GM19468 (cell line): ENCODE data around the gene GRPR.

Source experiments
- ATAC-seq: cut with Tn5 transposase; IDR thresholded peaks from one replicate; pipeline ENCODE4 v1.9.1; 2021; ENCODE audit warnings: mild to moderate bottlenecking, moderate library complexity, moderate number of reproducible peaks; ENCODE audit not compliant: unreplicated experiment; ENCODE audit errors: extremely low read depth

Gene GRPR

GRCh38 chrX:16123222-16123786, at the start of gene GRPR:
TSS of gene GRPR (plus strand) at chrX:16123565. CDS start at chrX:16123954, 389 bp downstream.
- ATAC-seq: peak; percentile 64

- no peak for ATAC-seq
Observed at GRCh38 chrX:16075087-16075486, 48.3 kb upstream of the GRPR start.

GRCh38 chrX:16076834-16077233, 46.5 kb upstream of the GRPR start:
- no peak for ATAC-seq

GRCh38 chrX:16077811-16078210, 45.6 kb upstream of the GRPR start:
- no peak for ATAC-seq

GRCh38 chrX:16081357-16081756, 42.0 kb upstream of the GRPR start:
- ATAC-seq: no peak

GRCh38 chrX:16082470-16083085, 40.8 kb upstream of the GRPR start:
- ATAC-seq: no peak

- no peak for ATAC-seq
Observed at GRCh38 chrX:16087076-16087475, 36.3 kb upstream of the GRPR start.

GRCh38 chrX:16089086-16089485, 34.3 kb upstream of the GRPR start:
- ATAC-seq: no peak

GRCh38 chrX:16096141-16096540, 27.2 kb upstream of the GRPR start:
- ATAC-seq: no peak

GRCh38 chrX:16100673-16101072, 22.7 kb upstream of the GRPR start:
- ATAC-seq: no peak

GRCh38 chrX:16101581-16101980, 21.8 kb upstream of the GRPR start:
- no peak for ATAC-seq

GRCh38 chrX:16103625-16104024, 19.7 kb upstream of the GRPR start:
- no peak for ATAC-seq

- ATAC-seq: no peak
Observed at GRCh38 chrX:16112428-16112827, 10.9 kb upstream of the GRPR start.

- no peak for ATAC-seq
Observed at GRCh38 chrX:16113978-16114565, 9.3 kb upstream of the GRPR start.

GRCh38 chrX:16114611-16115010, 8.8 kb upstream of the GRPR start:
- no peak for ATAC-seq

- peak; percentile 72 for ATAC-seq
Observed at GRCh38 chrX:16119353-16120220, 3.8 kb upstream of the GRPR start.

GRCh38 chrX:16120431-16120830, 2.9 kb upstream of the GRPR start:
- no peak for ATAC-seq

- no peak for ATAC-seq
Observed at GRCh38 chrX:16124201-16124600, 836 bp downstream of the GRPR start.

- ATAC-seq: no peak
Observed at GRCh38 chrX:16125520-16126149, 2.3 kb downstream of the GRPR start.

GRCh38 chrX:16130707-16131106, 7.3 kb downstream of the GRPR start:
- ATAC-seq: no peak

- no peak for ATAC-seq
Observed at GRCh38 chrX:16134936-16135335, 11.6 kb downstream of the GRPR start.
